Spinal cord (tissue), 10 donors: ENCODE measurements around the gene BICD1. TPM values are rescaled to one million over a fixed set of nuclear protein-coding genes. Genes with fewer than 3 reads are reported as not detected.

Source experiments
- DNase-seq, 6 donors: peaks; one replicate each; pipeline versions ENCODE4 v3.0.0 to v3.0.0-alpha.2; 2013 to 2015; ENCODE audit warnings: low spot score in 6 of 6, low read depth in 4 of 6
- H3K27ac ChIP-seq: one replicate; pipeline ENCODE4 v1.5.1; 2013; ENCODE audit warnings: low read depth, low read length, control low read depth
- H3K27me3 ChIP-seq: one replicate; pipeline ENCODE4 v1.6.1; 2013; ENCODE audit warnings: low read length; ENCODE audit not compliant: control insufficient read depth, insufficient read depth
- H3K36me3 ChIP-seq: one replicate; pipeline ENCODE4 v1.6.1; 2013; ENCODE audit warnings: low read length; ENCODE audit not compliant: control insufficient read depth, insufficient read depth
- H3K4me1 ChIP-seq: one replicate; pipeline ENCODE4 v1.6.1; 2013; ENCODE audit warnings: low read length; ENCODE audit not compliant: control insufficient read depth, insufficient read depth
- H3K4me3 ChIP-seq: one replicate; pipeline ENCODE4 v1.5.1; 2013; ENCODE audit warnings: low read depth, low read length, control low read depth
- H3K9me3 ChIP-seq: one replicate; pipeline ENCODE4 v1.6.1; 2013; ENCODE audit warnings: low read length; ENCODE audit not compliant: control insufficient read depth, insufficient read depth
- WGBS: methylation state at CpG from one replicate; pipeline ENCODE4 v1.1.5; 2013; ENCODE audit warnings: missing lambda C conversion rate; ENCODE audit not compliant: insufficient coverage; 5-methylcytosine and 5-hydroxymethylcytosine counted together
- polyA plus RNA-seq, 2 donors: library from polyadenylated mRNA; unstranded; fragments of 120-200 nt; gene quantifications; one replicate each; pipeline ENCODE4 v1.2.1, GENCODE V29; 2013; ENCODE audit not compliant: insufficient read length in 2 of 2
- total RNA-seq, 2 donors: library from RNA; depleted of rRNA in 1 of 2; stranded (reverse); fragments of 120-200 nt in 1 of 2; fragments of >200 nt in 1 of 2; gene quantifications; one replicate each; pipeline versions ENCODE4 v1.2.3 to v1.2.4, GENCODE V29; 2013 to 2014
- donor health status: healthy.

The BICD1 gene
- total and polyA plus RNA-seq, 4 donors, result 19.5 to 51.0 (median 28.6) TPM

DNA sequence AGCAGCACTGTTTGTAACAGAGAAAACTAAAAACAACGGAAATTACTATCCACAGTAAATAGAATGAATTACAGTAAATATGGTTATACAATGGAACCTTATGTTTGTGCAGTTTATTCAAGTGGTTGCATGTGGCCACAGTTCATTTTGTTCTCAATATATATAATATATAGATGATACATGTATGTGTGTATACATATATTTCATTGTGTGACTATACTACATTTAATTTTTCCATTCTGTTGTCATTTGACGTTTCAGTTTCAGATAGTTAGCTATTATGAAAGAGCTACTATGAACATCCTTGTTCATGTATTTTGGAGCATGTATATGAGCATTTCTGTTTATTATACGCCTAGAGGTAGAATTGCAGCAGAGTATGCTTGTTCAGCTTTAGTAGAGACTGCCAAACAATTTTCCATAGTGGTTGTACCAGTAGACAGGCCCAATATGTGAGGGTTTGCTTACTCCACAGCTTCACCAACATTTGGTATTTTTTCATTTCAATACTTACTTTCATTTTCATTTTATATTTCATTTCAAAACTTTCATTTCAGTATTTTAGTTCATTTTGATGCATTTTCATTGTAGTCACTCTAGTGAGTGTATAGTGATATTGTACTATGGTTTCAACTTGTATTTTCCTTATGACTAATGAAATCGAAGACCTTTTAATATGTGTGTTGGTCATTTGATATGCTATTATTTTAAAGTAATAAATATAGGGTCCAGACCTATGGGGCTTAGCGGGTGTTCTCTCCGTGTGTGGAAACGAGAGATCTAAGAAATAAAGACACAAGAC lies 151.2 kb downstream of the BICD1 start:
- DNase-seq, result no peak
- Histone ChIP-seq H3K27me3 (no peaks in the 10 kb centered on the region), H3K9me3 (no peaks in the 10 kb centered on the region), H3K4me3 (no peak overlapping the region), H3K27ac (no peak overlapping the region), H3K4me1 (peaks cover 2% of the 10 kb centered on the region), H3K36me3 (no peaks in the 10 kb centered on the region)
- WGBS, result 100% methylated on average over 2 of the region's 7 CpGs

GRCh38 chr12:32260696-32261095 lies 154.0 kb downstream of the BICD1 start:
- H3K27me3 ChIP-seq, result no peaks in the 10 kb centered on the region
- 84% methylated on average over 3 of the region's 3 CpGs for WGBS
- H3K4me1 ChIP-seq, result no peaks in the 10 kb centered on the region
- no peak overlapping the region for H3K27ac ChIP-seq
- no peaks in the 10 kb centered on the region for H3K9me3 ChIP-seq
- no peak for DNase-seq
- no peaks in the 10 kb centered on the region for H3K36me3 ChIP-seq
- no peak overlapping the region for H3K4me3 ChIP-seq

GRCh38 chr12:32261638-32262037 lies 155.0 kb downstream of the BICD1 start:
- no peak overlapping the region for H3K27ac ChIP-seq
- no peak overlapping the region for H3K4me3 ChIP-seq
- no peaks in the 10 kb centered on the region for H3K4me1 ChIP-seq
- no peaks in the 10 kb centered on the region for H3K27me3 ChIP-seq
- WGBS, result 50% methylated on average over 1 of the region's 1 CpG
- no peaks in the 10 kb centered on the region for H3K9me3 ChIP-seq
- no peaks in the 10 kb centered on the region for H3K36me3 ChIP-seq
- no peak for DNase-seq

DNA sequence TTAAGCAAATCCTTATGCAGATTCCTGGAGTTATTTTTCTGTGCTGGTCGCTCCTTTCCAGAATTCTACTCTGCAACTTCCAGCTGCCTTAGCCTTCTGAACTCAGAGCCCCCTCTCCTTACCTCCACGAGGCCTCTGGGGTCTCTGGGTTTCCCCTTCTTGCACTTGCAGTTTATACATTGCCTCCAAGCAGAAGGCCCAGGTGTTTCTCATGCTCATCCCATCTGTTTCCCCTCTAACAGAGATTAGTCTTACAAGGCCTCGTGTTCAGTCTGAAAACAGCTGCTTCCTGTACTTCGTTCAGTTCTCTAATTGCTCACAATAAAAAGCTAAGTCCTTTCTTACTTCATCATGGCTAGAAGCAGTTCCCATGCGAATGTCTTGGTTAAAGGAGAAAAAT lies 158.3 kb downstream of the BICD1 start:
- Histone ChIP-seq H3K27me3 (no peaks in the 10 kb centered on the region), H3K4me3 (no peak overlapping the region), H3K36me3 (no peaks in the 10 kb centered on the region), H3K9me3 (no peaks in the 10 kb centered on the region), H3K27ac (peak overlapping the region; percentile 34), H3K4me1 (no peaks in the 10 kb centered on the region)
- WGBS, result 69% methylated on average over 3 of the region's 5 CpGs
- DNase-seq, result peak in 2 of 6 donors; percentile 30 to 68

DNA sequence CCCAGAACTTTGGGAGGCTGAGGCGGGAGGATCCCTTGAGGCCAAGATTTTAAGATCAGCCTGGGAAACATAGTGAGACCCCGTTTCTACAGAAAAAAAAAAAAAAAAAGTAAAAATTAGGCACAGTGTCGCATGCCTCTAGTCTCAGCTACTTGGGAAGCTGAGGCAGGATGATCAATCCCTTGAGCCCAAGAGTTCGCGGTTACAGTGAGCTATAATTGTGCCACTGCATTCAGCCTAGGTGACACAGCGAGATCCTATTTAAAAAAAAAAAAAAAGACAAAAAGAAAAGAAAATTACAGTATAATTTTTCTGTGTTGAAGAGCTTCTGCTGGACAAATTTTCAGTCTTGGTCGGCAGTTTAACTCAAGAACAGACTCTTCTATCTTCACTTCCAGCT lies 158.8 kb downstream of the BICD1 start:
- Histone ChIP-seq H3K27me3 (no peaks in the 10 kb centered on the region), H3K4me1 (no peaks in the 10 kb centered on the region), H3K9me3 (no peaks in the 10 kb centered on the region), H3K27ac (peak overlapping the region; percentile 34), H3K4me3 (no peak overlapping the region), H3K36me3 (no peaks in the 10 kb centered on the region)
- no CpG with 5 or more reads among the region's 7 CpGs for WGBS
- DNase-seq, result no peak

DNA sequence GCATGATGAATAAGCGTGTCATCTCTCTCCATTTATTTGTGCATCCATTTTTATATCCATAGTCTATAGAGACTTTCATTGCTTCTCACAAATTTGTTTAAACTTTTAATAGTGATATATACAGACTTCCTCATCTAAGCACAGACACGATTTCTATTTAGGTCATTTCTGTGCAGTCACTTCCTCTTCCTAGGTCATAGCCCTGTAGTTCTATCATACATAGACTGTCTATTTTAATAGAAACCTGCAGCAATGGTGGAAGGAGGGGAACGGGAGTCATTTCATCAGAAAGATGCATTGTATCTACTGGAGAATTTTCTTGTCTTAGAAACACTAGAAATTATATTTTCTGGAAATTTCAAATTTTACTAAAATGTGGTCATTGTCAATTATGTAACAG lies 159.3 kb downstream of the BICD1 start:
- Histone ChIP-seq H3K4me3 (no peak overlapping the region), H3K27me3 (no peaks in the 10 kb centered on the region), H3K36me3 (no peaks in the 10 kb centered on the region), H3K4me1 (peaks cover 3% of the 10 kb centered on the region), H3K9me3 (no peaks in the 10 kb centered on the region), H3K27ac (no peak overlapping the region)
- DNase-seq, result no peak
- no CpG with 5 or more reads among the region's 3 CpGs for WGBS

DNA sequence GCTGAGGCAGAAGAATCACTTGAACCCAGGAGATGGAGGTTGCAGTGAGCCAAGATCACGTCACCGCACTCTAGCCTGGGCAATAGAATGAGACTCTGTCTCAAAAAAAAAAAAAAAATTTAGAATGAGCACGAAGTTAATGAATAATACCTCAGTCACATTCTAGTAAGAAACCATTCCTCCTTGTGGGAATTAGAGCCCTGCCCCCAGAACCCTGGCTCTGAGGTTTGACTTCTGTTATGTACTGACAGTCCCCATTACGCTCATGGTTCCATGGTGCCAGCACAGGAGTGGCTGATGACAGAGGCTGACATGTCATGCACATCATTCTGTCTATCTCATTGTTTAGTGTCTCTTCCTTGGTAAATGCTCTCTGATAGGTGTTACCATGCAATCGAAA lies 160.1 kb downstream of the BICD1 start:
- Histone ChIP-seq H3K4me1 (peaks cover 6% of the 10 kb centered on the region), H3K27ac (no peak overlapping the region), H3K27me3 (no peaks in the 10 kb centered on the region), H3K4me3 (no peak overlapping the region), H3K9me3 (no peaks in the 10 kb centered on the region), H3K36me3 (no peaks in the 10 kb centered on the region)
- 95% methylated on average over 3 of the region's 5 CpGs for WGBS
- no peak for DNase-seq

GRCh38 chr12:32270818-32271710 lies 164.4 kb downstream of the BICD1 start:
- H3K27ac ChIP-seq, result peak overlapping the region; percentile 82
- peaks cover 10% of the 10 kb centered on the region for H3K4me1 ChIP-seq
- H3K36me3 ChIP-seq, result no peaks in the 10 kb centered on the region
- no peak overlapping the region for H3K4me3 ChIP-seq
- H3K27me3 ChIP-seq, result no peaks in the 10 kb centered on the region
- no peaks in the 10 kb centered on the region for H3K9me3 ChIP-seq
- 22% methylated on average over 4 of the region's 10 CpGs for WGBS
- DNase-seq, result peak; percentile 54 to 93 (median 74)

DNA sequence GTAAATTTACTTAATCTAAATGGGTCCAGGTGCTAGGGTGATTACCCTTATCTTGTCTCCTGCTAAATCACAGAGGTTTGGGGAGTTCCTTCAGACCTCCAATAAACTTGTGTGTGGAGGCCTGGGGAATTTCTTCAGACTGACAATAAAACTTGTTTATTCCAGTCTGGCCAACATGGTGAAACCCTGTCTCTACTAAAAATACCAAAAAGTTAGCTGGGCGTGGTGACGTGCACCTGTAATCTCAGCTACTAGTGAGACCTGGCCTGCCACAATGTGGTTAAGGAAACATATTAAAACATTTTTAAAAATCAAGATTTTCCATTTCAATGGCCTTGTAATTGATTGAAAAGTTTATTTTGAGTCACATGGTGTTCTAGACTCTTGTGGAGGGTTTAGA lies 165.8 kb downstream of the BICD1 start:
- H3K9me3 ChIP-seq, result no peaks in the 10 kb centered on the region
- H3K27ac ChIP-seq, result no peak overlapping the region
- no peak overlapping the region for H3K4me3 ChIP-seq
- peaks cover 10% of the 10 kb centered on the region for H3K4me1 ChIP-seq
- no peaks in the 10 kb centered on the region for H3K27me3 ChIP-seq
- no peaks in the 10 kb centered on the region for H3K36me3 ChIP-seq
- no peak for DNase-seq
- no CpG with 5 or more reads among the region's 2 CpGs for WGBS
